Neural progenitor cell (in vitro differentiated cells): ENCODE measurements around the gene CD101.

Experiments
- CTCF ChIP-seq: fragments of 200-600 bp; sonication (generic); IDR thresholded peaks from 2 replicates; pipeline ENCODE4 v1.5.1; 2017; ENCODE audit warnings: antibody characterized with exemption, mild to moderate bottlenecking
- EZH2phosphoT487 ChIP-seq: fragments of 200-600 bp; sonication (generic); IDR thresholded peaks from 2 replicates; pipeline ENCODE4 v1.6.1; 2017; ENCODE audit warnings: antibody characterized with exemption

- TF ChIP-seq CTCF = no peak
- no peak for TF ChIP-seq EZH2phosphoT487
These were observed 43.9 kb upstream of the CD101 start for GRCh38 chr1:116957646-116958045.
